HT-29 (cell line): ENCODE measurements around the gene AADACL4. TPM values are rescaled to one million over a fixed set of nuclear protein-coding genes. Genes with fewer than 3 reads are reported as not detected.

ENCODE experiments used
- DNase-seq: peaks from one replicate; pipeline ENCODE4 v3.0.0-alpha.2; 2015; ENCODE audit warnings: low spot score
- total RNA-seq: library from RNA; depleted of rRNA; stranded (reverse); fragments of >200 nt; shearing (Covaris generic); gene quantifications from 2 replicates; pipeline ENCODE4 v1.2.3, GENCODE V29; 2014

Gene AADACL4
- total RNA-seq, 1 experiment from 2014 or later, result not detected

- DNase-seq, result no peak
Measured at GRCh38 chr1:12610941-12611340, 32.9 kb upstream of the AADACL4 start.

- no peak for DNase-seq
Measured at GRCh38 chr1:12613180-12613579, 30.7 kb upstream of the AADACL4 start.

GRCh38 chr1:12614402-12615158 lies 29.3 kb upstream of the AADACL4 start:
- no peak for DNase-seq

GRCh38 chr1:12615159-12615864 lies 28.6 kb upstream of the AADACL4 start:
- no peak for DNase-seq

GRCh38 chr1:12615865-12616708 lies 27.8 kb upstream of the AADACL4 start:
- peak; percentile 77 for DNase-seq

- DNase-seq, result no peak
Measured at GRCh38 chr1:12616709-12617373, 27.0 kb upstream of the AADACL4 start.

GRCh38 chr1:12617511-12617900 lies 26.4 kb upstream of the AADACL4 start:
- peak; percentile 62 for DNase-seq

- peak; percentile 89 for DNase-seq
Measured at GRCh38 chr1:12617901-12618660, 25.8 kb upstream of the AADACL4 start, which contains the start of gene DHRS3. Gene DHRS3 (minus strand): TSS chr1:12618210. CDS start chr1:12617348, 862 bp downstream.

GRCh38 chr1:12618661-12618964 lies 25.3 kb upstream of the AADACL4 start:
- DNase-seq, result no peak

- peak; percentile 86 for DNase-seq
Measured at GRCh38 chr1:12618965-12619791, 24.7 kb upstream of the AADACL4 start.

GRCh38 chr1:12619792-12620487 lies 23.9 kb upstream of the AADACL4 start:
- peak; percentile 87 for DNase-seq

- no peak for DNase-seq
Measured at GRCh38 chr1:12620488-12620865, 23.4 kb upstream of the AADACL4 start.

- DNase-seq, result no peak
Measured at GRCh38 chr1:12620931-12621330, 23.0 kb upstream of the AADACL4 start.

GRCh38 chr1:12621346-12622335 lies 22.2 kb upstream of the AADACL4 start:
- DNase-seq, result no peak

GRCh38 chr1:12622506-12622905 lies 21.4 kb upstream of the AADACL4 start:
- DNase-seq, result no peak

GRCh38 chr1:12625276-12625675 lies 18.6 kb upstream of the AADACL4 start:
- DNase-seq, result no peak

- no peak for DNase-seq
Measured at GRCh38 chr1:12626888-12627287, 17.0 kb upstream of the AADACL4 start.

- no peak for DNase-seq
Measured at GRCh38 chr1:12627296-12627695, 16.6 kb upstream of the AADACL4 start.
